Lung (tissue), 12 donors: ENCODE results near the gene USP9X. TPM values are rescaled to one million over a fixed set of nuclear protein-coding genes. Genes with fewer than 3 reads are reported as not detected.

Experiments
- ATAC-seq: fragments of 200-7000 bp; cut with Tn5 transposase; one replicate; pipeline ENCODE4 v1.9.1; 2020; ENCODE audit warnings: moderate number of reproducible peaks; ENCODE audit not compliant: insufficient read depth, low FRiP score
- DNase-seq, 3 donors: peaks; one replicate each; pipeline ENCODE4 v3.0.0-alpha.2; 2013 to 2017
- H3K27ac ChIP-seq, 2 donors: one replicate each; pipeline ENCODE4 v1.5.1; 2013; ENCODE audit warnings: mild to moderate bottlenecking in 2 of 2, moderate library complexity in 2 of 2, control low read depth in 1 of 2, inconsistent platforms in 1 of 2, low read depth in 1 of 2, low read length in 1 of 2
- H3K27me3 ChIP-seq, 3 donors: one replicate each; pipeline ENCODE4 v1.5.1; 2013; ENCODE audit warnings: low read length in 2 of 3; ENCODE audit not compliant: control insufficient read depth in 3 of 3, insufficient read depth in 3 of 3
- H3K36me3 ChIP-seq, 4 donors: one replicate each; pipeline ENCODE4 v1.5.1; 2013; ENCODE audit warnings: low read length in 4 of 4, mild to moderate bottlenecking in 1 of 4, moderate library complexity in 1 of 4; ENCODE audit not compliant: control insufficient read depth in 4 of 4, insufficient read depth in 4 of 4
- H3K4me1 ChIP-seq, 5 donors: one replicate each; pipeline ENCODE4 v1.5.1; 2013; ENCODE audit warnings: low read length in 5 of 5, mild to moderate bottlenecking in 2 of 5, moderate library complexity in 1 of 5; ENCODE audit not compliant: control insufficient read depth in 5 of 5, insufficient read depth in 5 of 5
- H3K4me3 ChIP-seq: one replicate; pipeline ENCODE4 v1.5.1; 2013; ENCODE audit warnings: mild to moderate bottlenecking, control low read depth, moderate library complexity
- H3K9ac ChIP-seq, 2 donors: one replicate each; pipeline ENCODE4 v1.5.1; 2013; ENCODE audit warnings: low read length in 2 of 2, control low read depth in 1 of 2; ENCODE audit not compliant: insufficient read depth in 1 of 2
- H3K9me3 ChIP-seq, 4 donors: one replicate each; pipeline ENCODE4 v1.5.1; 2013; ENCODE audit warnings: low read length in 3 of 4, mild to moderate bottlenecking in 1 of 4, moderate library complexity in 1 of 4; ENCODE audit not compliant: control insufficient read depth in 4 of 4, insufficient read depth in 3 of 4
- WGBS, 2 donors: extraction: QIAGEN DNeasy Blood & Tissue Kit; methylation state at CpG; one replicate each; pipeline ENCODE4 v1.1.7; 2013; 5-methylcytosine and 5-hydroxymethylcytosine counted together
- polyA plus RNA-seq, 2 donors: library from polyadenylated mRNA; stranded (reverse); fragments of 200-250 nt; gene quantifications; one replicate each; pipeline ENCODE4 v1.2.1, GENCODE V29; 2013
- total RNA-seq, 2 donors: library from RNA; depleted of rRNA in 1 of 2; stranded (reverse); fragments of >200 nt in 1 of 2; gene quantifications; one replicate each; pipeline ENCODE4 v1.2.1, GENCODE V29; 2014 to 2021
- TF ChIP-seq, protein P1 (sequence below): IDR thresholded peaks from 2 replicates; pipeline ENCODE4 v1.5.1; 2012; ENCODE audit warnings: mild to moderate bottlenecking; ENCODE audit errors: control extremely low read depth, extremely low read depth
- donor health status: control.
- donor health status: control.
- donor health status: Bipolar disorder and iron deficiency.
- donor health status: healthy.
- donor health status: DM: yes; HTN: yes; CAD: no.

The USP9X gene
- total and polyA plus RNA-seq, 4 donors, result 8.5 to 187 (median 43.0) TPM

DNA sequence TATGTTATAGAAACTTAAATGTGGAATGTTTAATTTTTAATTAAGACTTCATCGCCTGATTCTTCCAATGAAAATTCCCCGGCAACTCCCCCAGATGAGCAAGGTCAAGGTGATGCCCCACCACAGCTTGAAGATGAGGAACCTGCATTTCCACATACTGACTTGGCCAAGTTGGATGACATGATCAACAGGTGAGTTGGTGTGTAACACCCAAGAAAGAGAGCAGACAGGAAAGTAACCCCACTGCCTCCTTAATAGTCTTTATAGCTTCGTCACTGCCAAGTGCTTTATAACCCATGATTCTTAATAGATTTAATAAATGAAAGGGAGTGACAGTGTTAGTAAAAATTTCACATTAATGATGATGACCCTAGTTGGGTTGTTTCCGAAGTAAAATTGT lies 43.7 kb downstream of the USP9X start:
- Histone ChIP-seq H3K27ac (no peak overlapping the region), H3K4me1 (peaks cover 0 to 2% (median 0%) of the 10 kb centered on the region in 5 donors), H3K4me3 (no peak overlapping the region), H3K27me3 (peaks cover 0 to 28% (median 0%) of the 10 kb centered on the region in 3 donors), H3K9ac (no peak overlapping the region), H3K9me3 (no peaks in the 10 kb centered on the region), H3K36me3 (peaks cover 0 to 11% (median 4%) of the 10 kb centered on the region in 4 donors)
- TF ChIP-seq, protein P1, sequence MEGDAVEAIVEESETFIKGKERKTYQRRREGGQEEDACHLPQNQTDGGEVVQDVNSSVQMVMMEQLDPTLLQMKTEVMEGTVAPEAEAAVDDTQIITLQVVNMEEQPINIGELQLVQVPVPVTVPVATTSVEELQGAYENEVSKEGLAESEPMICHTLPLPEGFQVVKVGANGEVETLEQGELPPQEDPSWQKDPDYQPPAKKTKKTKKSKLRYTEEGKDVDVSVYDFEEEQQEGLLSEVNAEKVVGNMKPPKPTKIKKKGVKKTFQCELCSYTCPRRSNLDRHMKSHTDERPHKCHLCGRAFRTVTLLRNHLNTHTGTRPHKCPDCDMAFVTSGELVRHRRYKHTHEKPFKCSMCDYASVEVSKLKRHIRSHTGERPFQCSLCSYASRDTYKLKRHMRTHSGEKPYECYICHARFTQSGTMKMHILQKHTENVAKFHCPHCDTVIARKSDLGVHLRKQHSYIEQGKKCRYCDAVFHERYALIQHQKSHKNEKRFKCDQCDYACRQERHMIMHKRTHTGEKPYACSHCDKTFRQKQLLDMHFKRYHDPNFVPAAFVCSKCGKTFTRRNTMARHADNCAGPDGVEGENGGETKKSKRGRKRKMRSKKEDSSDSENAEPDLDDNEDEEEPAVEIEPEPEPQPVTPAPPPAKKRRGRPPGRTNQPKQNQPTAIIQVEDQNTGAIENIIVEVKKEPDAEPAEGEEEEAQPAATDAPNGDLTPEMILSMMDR, result no peak
- ATAC-seq (no peak), DNase-seq (no peak)
- 98 to 99% methylated on average over 4 of the region's 4 CpGs for WGBS, 2 donors

DNA sequence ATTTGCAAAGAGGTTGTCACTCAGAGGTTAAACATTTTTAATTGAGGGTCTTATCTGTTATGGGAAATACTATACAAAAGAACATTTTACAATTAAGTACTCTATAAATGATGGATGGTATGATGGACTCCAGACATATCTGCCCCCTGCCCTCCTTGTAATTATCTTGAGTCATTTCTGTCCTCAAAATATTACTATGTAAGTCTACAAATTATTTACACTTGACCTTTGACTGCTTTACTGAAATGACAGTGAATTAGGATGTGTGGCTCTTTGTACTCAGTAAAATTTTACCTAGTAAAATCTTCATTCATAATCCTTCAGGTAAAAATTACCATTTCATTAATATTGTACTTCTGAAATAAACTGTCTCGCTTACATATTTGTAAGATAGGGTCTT lies 46.5 kb downstream of the USP9X start:
- no peak for DNase-seq
- Histone ChIP-seq H3K36me3 (peaks cover 0 to 11% (median 5%) of the 10 kb centered on the region in 4 donors), H3K4me1 (peaks cover 0 to 2% (median 0%) of the 10 kb centered on the region in 5 donors), H3K4me3 (no peak overlapping the region), H3K27ac (no peak overlapping the region), H3K27me3 (peaks cover 0 to 17% (median 0%) of the 10 kb centered on the region in 3 donors), H3K9ac (no peak overlapping the region), H3K9me3 (no peaks in the 10 kb centered on the region)
- TF ChIP-seq, protein P1, result no peak
- 95 to 100% methylated on average over 1 of the region's 1 CpG for WGBS, 2 donors
- no peak for ATAC-seq

DNA sequence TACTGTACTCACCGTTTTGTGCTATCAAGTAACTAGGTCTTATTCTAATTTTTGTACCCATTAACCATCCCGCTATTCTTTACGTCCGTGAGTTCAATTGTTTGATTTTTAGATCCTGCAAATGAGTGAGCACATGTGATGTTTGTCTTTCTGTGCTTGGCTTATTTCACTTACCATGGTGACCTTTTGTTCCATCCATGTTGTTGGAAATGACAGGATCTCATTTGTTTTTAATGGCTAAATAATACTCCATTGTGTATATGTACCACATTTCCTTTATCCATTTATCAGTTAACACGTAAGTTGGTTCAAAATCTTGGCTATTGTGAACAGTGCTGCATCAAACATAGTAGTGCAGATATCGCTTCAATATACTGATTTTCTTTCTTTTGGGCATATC lies 48.3 kb downstream of the USP9X start:
- peaks cover 0 to 11% (median 5%) of the 10 kb centered on the region in 4 donors for H3K36me3 ChIP-seq
- H3K4me1 ChIP-seq, result no peaks in the 10 kb centered on the region
- H3K4me3 ChIP-seq, result no peak overlapping the region
- peaks cover 0 to 17% (median 0%) of the 10 kb centered on the region in 3 donors for H3K27me3 ChIP-seq
- DNase-seq, result no peak
- no peak overlapping the region for H3K27ac ChIP-seq
- TF ChIP-seq, protein P1, result no peak
- H3K9ac ChIP-seq, result no peak overlapping the region
- ATAC-seq, result no peak
- no peaks in the 10 kb centered on the region for H3K9me3 ChIP-seq
- WGBS, 2 donors, result 83 to 86% methylated on average over 6 of the region's 6 CpGs

DNA sequence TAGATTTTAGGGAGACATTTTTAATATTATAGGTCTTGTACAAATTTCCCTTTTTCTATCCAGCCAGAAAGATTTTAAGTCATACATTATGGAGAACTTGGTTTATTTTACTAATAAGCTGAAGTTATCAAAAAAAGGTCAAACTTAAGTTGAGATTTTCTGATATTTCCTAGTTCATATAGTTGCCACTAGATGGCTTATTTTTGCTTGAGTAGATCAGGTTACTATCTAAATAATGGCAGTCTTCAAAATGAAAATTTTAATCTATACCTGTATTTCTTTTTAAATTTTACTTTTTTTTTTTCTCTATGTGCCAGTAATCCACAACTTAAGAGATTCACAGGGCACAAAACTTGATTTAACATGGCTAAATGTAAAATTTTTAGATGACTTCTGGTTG lies 52.3 kb downstream of the USP9X start:
- Histone ChIP-seq H3K27me3 (peaks cover 0 to 29% (median 9%) of the 10 kb centered on the region in 3 donors), H3K27ac (no peak overlapping the region), H3K4me1 (no peaks in the 10 kb centered on the region), H3K9me3 (no peaks in the 10 kb centered on the region), H3K4me3 (no peak overlapping the region), H3K36me3 (peaks cover 0 to 8% (median 4%) of the 10 kb centered on the region in 4 donors), H3K9ac (no peak overlapping the region)
- DNase-seq (no peak), ATAC-seq (no peak)
- TF ChIP-seq, protein P1, result no peak
